ENCODE measurements around the gene MAD1L1.

MAD1L1 gene

GRCh38 chr7:2217206-2217605 lies 15.5 kb downstream of the MAD1L1 start:
- no peak for DNase-seq

GRCh38 chr7:2215851-2216250 lies 16.9 kb downstream of the MAD1L1 start:
- DNase-seq = no peak

GRCh38 chr7:2214636-2215035 lies 18.1 kb downstream of the MAD1L1 start:
- no peak for DNase-seq

- no peak for DNase-seq
Observed at GRCh38 chr7:2213551-2214215, 19.1 kb downstream of the MAD1L1 start.

- no peak for DNase-seq
Observed at GRCh38 chr7:2212906-2213305, 19.8 kb downstream of the MAD1L1 start.

- DNase-seq = no peak
Observed at GRCh38 chr7:2211926-2212325, 20.8 kb downstream of the MAD1L1 start.

- DNase-seq = no peak
Observed at GRCh38 chr7:2211259-2211880, 21.4 kb downstream of the MAD1L1 start.

- no peak for DNase-seq
Observed at GRCh38 chr7:2210551-2211258, 22.0 kb downstream of the MAD1L1 start.

- DNase-seq = no peak
Observed at GRCh38 chr7:2209961-2210323, 22.8 kb downstream of the MAD1L1 start.

GRCh38 chr7:2209146-2209960 lies 23.4 kb downstream of the MAD1L1 start:
- DNase-seq = no peak

GRCh38 chr7:2208712-2209111 lies 24.0 kb downstream of the MAD1L1 start:
- DNase-seq = no peak

- no peak for DNase-seq
Observed at GRCh38 chr7:2205036-2205780, 27.5 kb downstream of the MAD1L1 start.

- DNase-seq = no peak
Observed at GRCh38 chr7:2204446-2204845, 28.3 kb downstream of the MAD1L1 start.

- no peak for DNase-seq
Observed at GRCh38 chr7:2203766-2204300, 28.9 kb downstream of the MAD1L1 start.

- DNase-seq = no peak
Observed at GRCh38 chr7:2202901-2203765, 29.6 kb downstream of the MAD1L1 start.

- DNase-seq = no peak
Observed at GRCh38 chr7:2202361-2202761, 30.4 kb downstream of the MAD1L1 start.

- no peak for DNase-seq
Observed at GRCh38 chr7:2201686-2202360, 30.9 kb downstream of the MAD1L1 start.

- DNase-seq = no peak
Observed at GRCh38 chr7:2201128-2201527, 31.6 kb downstream of the MAD1L1 start.

GRCh38 chr7:2200584-2200980 lies 32.2 kb downstream of the MAD1L1 start:
- no peak for DNase-seq

- DNase-seq = no peak
Observed at GRCh38 chr7:2199956-2200583, 32.7 kb downstream of the MAD1L1 start.

All from NK-92 treated with Interleukin-12 subunit alpha and Interleukin-12 subunit beta, amount 100 ng/mL, for 24 hours (cell line).